Fibroblast of skin of right quadriceps (primary cell): ENCODE data around the gene SLC47A2.
"Not testable (repeated sequence)": the region's sequence is repeated elsewhere in the genome, so short reads cannot be mapped to it uniquely, and the experiment has no call there.

Source experiments
- DNase-seq: peaks from one replicate; pipeline ENCODE4 v3.0.0-alpha.2; 2013

SLC47A2 gene

DNA sequence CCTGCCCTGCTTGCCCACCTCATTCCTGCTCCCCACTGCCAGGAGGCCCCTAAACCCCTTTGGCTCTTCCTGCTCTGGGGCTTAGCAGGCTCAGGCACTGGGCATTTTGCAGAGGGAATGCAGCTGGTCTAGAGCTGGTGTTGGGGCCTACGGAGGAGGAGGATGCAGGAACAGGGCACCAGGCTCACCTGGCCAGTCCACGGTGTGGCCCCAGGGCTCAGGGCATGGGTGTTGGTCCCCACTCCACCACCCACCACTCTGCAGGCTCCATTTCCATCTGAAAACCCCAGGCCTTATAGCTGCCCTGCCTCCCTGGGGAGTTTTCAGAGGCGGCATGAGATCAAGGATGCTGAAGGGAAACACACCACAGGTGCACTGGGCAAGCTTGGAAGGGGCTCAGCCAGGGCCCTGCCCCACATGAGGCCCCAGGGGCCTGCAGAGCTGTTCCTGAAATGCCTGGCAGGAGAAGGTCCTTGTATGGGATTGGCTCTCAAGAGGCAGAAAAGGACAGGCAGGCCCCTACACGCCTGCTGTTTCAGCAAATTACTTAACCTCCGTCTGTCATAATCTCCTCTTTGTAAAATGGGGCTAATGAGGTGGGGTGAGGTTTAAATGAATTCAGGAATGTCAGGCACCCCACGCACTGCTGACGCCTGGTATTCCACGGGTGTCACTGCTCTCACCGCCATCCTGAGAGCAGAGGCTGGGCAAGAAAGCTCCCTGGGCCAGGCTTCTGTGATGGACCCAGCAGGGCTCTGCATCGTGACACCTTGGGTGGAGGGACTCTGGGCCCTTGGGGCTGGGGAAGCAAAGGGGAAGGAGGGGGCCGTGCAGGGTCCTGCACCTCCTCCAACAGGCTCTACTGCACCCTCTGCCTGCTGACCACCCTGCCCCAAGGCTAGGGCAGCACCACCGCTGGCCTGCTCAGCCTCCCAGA, 9.3 kb downstream of the SLC47A2 start:
- no peak for DNase-seq

DNA sequence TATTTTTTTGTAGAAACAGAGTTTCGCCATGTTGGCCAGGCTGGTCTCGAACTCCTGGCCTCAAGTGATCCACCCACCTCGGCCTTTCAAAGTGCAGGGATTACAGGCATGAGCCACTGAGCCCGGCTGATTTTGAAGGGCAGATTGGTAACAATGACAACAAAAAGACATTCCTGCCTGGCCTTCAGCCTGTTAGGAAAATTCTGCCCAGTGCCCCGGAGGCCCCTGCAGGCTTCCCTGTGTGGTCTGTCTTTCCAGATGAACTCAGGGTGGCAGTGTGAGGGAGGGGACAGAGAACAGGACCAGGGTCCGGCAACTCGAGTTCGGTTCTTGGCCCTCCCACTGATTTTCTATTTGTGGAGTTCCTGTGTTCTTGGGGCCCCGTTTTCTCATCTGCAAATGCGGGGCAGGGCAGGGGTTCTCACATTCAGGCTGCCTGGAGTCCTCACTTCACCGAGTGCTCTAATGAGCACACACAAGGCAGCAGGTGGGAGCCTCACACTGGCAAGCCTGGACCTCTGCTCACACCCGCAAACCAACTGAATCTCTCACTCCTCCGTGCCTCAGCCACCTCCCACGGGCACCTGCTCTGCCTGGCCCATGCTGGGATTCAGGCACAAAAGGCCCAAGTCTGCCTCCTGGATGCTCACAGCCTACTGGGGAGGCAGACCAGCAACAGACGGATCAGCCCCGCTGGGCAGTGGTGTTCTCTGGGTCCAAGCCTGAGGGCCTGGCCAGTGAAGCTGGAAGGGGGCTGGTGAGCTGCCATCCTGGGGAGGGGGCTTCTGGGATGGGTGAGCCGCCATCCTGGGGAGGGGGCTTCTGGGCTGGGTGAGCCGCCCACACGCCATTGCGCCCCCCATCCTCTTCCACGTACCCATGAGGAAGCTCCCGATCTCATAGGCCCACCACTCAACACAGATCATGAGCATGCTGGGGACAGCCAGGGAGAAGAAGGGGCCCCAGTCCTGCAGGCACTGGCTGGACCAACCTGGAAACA, 10.3 kb downstream of the SLC47A2 start:
- no peak for DNase-seq

DNA sequence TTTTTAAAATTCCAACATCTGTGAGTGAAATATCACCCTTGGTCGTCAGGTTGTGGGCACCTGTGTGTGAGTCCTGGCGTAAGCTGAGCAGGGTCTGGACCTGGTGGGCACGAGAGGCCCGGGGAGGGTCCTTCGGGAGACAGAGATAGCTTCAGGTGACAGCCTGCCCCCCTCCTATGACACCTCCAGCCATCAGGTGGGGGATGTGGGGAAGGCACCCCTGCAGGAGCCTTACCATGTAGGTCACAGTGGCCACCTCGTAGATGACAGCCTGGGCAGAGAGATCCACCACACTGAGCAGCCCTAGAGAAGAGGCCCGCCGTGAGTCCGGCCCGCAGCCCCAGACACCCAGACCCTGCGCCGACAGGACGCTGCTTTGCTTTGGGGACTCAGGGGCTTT, 11.2 kb downstream of the SLC47A2 start:
- no peak for DNase-seq

DNA sequence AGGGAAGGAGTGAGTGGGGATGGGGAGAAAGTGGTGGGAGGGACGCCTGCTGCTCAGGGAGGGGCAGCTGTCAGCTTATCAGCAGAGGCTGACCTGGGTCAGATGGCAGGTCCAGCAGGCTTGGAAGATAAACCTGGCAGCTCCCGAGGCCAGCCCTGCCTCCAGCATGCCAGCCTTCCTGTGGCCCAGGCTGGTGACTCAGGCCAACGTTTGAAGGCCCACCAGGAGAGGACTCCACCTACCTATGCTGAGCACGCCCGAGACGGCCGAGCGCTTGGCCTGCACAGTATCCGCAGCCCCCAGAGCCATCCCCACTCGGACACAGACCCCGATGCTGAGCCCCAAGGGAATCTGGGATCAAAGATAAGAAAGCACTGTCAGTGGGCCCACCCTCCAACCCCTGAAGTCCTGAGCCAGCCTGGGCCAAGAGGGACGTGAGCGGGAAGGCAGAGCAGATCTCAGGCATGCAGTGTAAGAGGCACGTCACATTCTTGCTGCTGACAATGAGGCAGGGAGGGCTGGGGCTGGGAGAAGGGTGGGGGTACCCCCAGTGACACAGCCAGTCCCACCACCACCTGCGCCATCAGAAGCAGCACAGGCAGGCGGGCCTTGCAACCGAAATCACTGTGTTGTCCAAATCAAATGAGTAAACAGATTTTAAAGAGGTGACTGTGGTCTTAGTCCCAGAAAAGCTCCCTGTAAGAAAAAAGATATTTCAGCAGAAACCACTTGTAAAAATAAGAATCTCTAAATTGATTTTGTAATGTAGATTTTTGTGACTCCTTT, 12.4 kb downstream of the SLC47A2 start:
- no peak for DNase-seq

DNA sequence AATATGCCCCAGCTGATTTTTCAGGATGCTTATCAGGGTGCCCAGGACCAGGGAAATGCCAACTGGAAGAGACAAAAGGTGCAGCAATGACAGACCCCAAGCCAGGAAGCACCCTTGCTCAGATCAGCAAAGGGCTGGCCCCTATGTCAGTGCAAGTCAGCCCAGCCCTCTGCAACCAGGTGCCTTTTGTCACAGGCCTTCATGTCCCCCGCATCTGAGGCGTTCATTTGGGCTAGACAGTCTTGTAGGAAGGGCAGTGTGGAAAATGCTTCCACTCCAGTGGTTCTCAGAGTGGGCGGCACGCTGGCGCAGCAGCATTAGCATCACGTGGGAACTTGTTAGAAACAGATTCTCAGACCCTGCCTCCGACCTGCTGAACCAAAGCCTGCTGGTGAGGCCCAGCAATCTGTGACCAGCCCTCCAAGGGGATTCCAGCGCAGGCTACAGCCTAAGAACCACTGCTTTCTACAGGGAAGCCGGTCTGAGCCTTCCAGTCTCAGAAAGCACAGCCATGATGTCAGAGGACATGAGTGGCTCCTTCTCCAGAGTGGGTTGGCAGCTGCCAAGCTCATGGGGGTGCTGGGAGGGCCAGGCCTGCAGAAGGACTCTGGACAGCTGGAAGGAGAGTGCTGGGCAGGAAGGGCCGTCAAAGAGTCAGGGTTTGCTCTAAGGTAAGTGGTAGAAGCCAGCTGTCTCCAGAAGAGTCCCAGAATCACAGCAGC, 13.1 kb downstream of the SLC47A2 start:
- DNase-seq = no peak

DNA sequence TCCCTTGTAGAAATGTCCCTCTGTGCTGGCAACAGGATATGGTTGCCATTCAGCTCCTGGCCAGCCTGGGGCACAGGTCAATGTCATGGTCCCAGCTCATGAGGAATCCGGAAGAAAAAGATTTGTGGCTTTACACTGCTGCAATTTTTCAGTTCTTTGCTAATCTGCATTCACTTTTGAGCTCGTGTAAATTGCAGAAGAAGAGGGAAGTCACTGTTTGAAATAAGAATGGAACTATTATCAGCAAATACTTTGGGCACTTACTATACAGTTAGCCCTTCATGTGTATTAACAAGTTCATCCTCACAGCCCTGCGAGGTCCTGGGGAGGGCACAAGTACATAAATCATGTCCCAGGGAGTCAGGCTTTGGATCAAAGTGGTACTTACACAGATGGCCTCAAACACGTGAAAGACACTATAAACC, 14.2 kb downstream of the SLC47A2 start:
- no peak for DNase-seq

DNA sequence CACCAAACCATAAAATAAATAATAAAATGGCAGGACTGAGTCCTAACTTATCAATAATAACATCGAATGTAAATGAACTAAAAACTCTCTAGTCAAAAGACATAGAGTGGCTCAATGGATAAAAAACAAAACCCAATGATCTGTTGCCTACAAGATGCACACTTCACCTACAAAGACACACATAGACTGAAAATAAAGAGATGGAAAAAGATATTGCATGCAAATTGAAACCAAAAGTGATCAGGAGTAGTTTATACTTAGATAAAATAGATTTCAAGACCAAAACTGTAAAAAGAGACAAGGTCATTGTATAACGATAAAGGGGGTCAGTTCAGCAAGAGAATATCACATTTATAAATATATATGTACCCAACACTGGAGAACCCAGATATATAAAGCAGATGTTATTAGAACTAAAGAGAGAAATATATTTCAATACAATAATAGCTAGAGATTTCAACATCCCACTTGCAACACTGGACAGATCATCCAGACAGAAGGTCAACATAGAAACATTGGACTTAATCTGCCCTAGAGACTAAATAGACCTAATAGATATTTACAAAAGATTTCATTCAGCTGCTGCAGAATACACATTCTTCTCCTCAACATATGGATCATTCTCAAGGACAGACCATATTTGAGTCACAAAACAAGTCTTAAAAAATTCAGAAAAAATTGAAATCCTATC, 29.8 kb downstream of the SLC47A2 start:
- no peak for DNase-seq

DNA sequence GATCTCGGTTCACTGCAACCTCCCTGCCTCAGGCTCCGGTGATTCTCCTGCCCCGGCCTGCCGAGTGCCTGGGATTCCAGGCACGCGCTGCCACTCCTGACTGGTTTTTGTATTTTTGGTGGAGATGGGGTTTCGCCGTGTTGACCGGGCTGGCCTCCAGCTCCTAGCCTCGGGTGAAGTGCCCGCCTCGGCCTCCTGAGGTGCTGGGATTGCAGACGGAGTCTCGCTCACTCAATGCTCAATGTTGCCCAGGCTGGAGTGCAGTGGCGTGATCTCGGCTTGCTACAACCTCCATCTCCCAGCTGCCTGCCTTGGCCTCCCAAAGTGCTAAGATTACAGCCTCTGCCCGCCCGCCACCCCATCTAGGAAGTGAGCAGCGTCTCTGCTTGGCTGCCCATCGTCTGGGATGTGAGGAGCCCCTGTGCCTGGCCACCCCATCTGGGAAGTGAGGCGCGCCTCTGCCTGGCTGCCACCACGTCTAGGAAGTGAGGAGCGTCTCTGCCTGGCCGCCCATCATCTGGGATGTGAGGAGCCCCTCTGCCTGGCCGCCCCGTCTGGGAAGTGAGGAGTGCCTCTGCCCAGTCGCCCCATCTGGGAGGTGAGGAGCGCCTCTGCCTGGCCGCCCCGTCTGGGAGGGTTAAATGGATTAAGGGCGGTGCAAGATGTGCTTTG, 31.3 kb downstream of the SLC47A2 start:
- DNase-seq = not testable (repeated sequence)

DNA sequence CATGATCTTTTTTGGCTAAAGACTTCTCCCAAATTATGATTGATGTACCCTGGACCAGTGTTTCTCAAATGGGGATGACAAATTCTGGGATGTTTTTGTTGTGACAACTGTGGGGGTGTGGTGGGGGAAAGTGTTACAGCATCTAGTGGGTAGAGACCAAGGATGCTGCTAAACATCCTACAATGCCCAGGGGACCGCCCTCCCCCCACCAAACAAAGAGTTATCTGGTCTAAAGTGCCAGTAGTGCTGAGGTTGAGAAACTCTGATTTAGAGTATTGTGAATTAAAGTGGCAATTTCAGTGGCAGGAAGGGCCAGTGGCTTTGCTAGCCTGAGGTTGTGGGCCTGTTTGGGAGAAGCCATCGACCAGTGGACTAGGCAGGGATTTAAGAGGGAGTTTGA, 33.3 kb downstream of the SLC47A2 start:
- no peak for DNase-seq

DNA sequence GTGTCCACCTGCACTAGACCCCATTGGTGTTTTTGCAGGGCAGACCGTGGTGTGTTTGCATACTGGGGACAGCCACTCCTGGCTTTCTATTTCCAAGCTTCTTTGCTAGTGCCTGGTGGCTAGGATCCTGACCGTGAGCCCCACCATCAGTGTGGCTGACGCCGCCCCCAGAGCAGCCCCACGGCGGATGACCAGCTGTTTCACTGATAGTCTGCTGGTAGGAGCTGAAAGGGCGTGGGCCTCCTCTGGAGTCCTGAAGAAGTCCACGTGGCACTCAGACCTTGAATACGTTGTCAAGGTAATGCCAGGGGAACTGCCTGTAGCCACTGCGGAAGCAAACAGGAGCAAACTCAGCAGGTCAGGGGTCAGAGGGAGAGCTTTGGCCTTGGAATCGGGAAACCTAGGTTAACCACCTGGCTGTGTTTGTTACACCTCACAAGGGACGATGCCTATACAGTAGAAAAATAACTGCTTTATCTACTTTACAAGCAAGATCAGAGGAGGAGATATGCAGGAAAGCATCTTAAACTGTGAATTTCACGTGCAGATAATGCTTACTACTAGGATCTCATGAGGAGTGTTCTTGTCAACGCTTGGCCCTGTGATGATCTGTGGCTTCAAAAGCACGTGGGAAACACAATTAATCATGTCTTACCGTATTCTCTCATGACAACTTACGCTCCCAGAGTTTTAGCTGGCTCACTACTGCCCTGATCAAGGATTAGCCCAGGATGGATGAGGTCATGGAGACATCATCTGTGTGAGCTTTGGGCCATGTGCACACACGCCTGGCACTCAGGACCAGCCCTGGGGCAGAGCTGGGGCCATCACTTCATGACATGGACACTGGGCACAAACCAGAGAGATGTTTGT, 37.6 kb downstream of the SLC47A2 start:
- no peak for DNase-seq

DNA sequence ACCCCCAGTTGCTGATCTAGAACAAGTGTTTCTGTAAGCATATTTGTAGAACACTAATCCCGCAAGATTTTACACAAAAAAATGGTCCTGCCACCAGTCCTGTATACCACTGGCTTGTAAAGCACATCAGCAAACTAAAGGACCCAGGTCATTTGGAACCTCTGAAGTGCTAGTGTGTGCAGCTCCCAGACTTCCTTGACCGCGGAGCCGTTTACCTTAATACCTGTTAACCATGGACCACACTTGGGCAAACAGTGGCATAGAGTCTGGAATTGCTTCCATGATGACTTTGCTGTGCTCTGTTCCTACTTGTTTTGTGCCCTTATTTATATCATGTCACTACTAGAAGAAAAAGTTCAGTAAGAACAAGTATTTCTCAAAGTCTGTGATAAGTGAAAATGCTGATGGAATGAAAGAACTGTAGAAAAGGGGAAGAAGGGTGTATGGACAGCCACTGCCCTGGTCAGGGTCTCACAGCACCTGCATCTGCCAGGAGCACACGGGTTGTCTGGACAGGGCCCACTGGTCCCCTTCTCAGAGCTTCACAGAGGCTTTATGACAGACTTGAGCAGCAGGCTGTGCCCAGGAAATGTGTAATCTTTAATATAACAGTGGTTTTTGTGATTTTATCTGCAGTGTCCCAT, 38.5 kb downstream of the SLC47A2 start:
- DNase-seq = no peak

DNA sequence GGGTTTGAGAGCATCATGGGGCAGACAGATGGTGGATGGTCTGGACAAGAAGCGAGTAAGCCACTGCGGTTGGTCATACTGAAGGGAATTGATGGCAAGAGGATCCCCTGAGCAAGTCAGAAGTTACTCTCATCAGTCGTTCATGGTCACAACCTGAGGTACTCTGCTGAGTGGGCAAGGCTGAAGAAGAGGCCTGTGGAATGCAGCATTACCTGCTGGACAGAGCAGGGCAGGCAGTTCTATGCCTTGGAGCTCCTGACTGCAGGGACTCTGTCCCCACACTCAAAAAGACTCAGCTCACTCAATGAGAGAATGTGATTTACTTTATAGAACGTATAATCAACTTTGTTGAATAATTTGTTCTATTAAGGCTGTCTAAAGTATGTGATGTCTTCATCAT, 39.5 kb downstream of the SLC47A2 start:
- DNase-seq = no peak

DNA sequence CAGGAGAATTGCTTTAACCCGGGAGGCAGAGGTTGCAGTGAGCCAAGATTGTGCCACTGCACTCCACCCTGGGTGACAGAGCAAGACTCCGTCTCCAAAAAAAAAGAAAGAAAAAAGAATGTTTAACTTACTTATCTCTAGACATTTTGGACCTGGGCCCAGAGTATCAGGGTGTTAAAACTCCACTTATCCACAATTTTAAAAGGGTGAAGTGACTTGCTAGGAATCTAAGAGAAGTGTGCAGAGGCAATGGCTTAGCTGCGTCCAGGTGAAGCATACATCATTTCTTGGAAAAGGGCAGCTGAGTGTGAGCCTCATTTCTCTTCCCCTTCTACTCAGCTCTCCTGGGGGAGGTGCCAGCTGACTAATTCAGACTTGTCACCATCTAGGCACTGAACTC, 42.8 kb downstream of the SLC47A2 start:
- no peak for DNase-seq

DNA sequence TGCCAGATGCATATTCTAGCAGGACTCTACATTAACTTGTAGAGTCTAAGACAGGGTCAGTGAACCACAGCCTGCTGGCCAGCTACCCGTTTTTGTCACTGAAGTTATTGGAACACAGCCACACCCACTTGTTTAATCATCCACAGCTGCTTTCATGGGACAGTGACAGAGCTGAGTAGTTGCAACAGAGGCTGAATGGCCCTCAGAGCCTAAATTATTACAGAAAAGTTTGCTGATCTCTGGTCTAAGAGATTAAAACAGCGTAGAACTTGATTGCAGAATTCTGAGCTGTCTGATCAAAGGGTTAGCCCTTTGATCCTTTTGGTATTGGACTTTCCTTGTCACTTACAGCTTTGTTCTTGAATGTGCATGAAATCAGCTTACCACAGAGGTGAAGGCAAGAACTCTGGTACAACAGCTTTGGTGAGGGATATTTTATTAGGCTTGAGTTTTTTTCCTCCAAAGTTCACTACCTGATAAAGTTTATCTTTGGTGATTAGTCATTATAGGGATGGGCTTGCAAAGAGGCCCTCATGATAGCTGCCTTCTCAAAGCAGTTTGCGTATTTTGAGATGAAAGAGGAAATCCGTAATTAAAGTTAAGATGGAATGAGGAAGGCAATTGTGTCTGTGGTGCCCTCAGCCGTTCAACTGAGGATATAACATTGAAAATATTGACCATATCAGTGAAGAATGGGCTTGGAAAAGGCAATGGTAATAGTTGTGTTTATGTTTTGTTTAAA, 44.2 kb downstream of the SLC47A2 start:
- DNase-seq = no peak

DNA sequence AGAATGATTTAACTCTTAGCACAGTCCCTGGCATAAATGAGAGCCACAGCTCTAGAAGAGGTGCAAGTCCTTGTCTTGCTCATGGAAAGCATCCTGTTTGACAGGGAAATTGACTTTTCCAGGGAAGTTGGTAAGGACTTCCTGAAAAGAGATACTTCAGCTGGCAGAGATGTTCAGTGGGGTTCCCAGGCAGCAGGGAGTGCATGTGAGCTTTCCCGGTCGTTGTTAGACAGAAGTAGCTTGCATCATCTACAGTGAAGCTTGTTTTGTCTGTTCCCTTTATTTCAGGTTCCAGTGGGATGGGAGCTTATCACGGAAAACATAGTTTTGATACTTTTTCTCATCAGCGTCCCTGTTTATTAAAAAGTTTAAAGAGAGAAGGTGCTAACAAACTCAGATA, 45.0 kb downstream of the SLC47A2 start:
- no peak for DNase-seq

DNA sequence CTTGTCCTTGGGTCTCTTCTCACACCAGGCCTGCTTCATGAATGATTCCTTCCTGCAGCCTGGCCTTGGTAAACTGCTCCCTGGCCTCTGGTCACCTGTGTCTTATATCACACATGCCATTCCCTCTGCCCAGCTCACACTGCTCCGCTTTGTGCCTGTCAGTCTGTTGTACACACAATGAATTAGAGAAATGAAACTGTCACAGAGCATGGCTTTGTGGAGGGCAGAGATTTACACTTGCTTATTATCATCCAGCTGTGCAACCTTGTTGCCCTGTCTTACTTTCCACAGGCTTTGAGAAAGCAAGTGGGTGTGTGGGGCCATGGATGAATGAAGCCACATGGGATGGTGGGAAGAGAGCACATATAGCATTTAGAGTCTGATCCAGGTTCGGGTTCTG, 45.5 kb downstream of the SLC47A2 start:
- no peak for DNase-seq

DNA sequence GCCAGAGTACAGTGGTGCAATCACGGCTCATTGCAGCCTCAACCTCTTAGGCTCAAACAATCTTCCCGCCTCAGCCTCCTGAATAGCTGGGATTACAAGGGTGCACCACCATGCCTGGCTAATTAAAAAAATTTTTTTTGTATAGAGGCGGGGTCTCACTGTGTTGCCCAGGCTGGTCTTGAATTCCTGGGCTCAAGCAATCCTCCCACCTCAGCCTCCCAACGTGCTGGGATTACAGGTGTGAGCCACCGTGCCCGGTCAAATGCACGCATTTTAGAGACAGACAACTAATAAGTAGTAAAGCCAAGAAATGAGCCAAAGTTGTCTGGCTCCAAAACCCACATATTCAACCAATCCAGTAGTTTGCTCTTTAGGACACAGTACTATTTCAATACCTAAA, 46.7 kb downstream of the SLC47A2 start:
- not testable (repeated sequence) for DNase-seq

DNA sequence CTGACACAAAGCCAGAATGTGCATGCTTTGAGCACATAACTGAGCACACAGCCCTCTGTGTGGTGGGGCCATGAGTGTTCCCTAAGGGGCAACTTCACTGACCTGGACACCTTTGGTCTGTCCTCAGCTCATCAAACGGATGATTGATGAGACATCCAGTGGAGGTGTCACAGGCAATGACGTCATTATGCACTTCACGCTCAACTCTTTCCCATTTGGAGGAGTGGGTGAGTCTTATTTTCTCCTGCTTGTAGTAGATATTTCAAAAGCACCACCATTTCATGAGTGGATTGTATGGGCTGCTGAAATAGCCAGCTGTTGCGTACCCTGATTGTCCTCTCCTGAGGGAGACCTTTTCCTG, 51.6 kb downstream of the SLC47A2 start:
- no peak for DNase-seq
